Prostate gland (tissue), 2 donors: ENCODE measurements around the gene HSPB6.

ENCODE experiments used
- POLR2A ChIP-seq: fragments of 450-650 bp; IDR thresholded peaks from one replicate; pipeline ENCODE4 v1.6.1; 2016; ENCODE audit warnings: antibody characterized with exemption, mild to moderate bottlenecking
- POLR2AphosphoS5 ChIP-seq: sonication (generic); formaldehyde crosslinking; IDR thresholded peaks from one replicate; pipeline ENCODE4 v1.6.1; 2017; ENCODE audit warnings: antibody characterized with exemption
- TF ChIP-seq, protein P1 (sequence below), 4 experiments: fragments of 200-600 bp in 2 of 4; fragments of 450-650 bp in 2 of 4; sonication (generic) in 2 of 4; IDR thresholded peaks; 1 replicate in 3 of 4; 2 replicates in 1 of 4; pipeline ENCODE4 v1.5.1; 2016 to 2019; ENCODE audit warnings: antibody characterized with exemption in 4 of 4, mild to moderate bottlenecking in 2 of 4, moderate library complexity in 2 of 4

DNA sequence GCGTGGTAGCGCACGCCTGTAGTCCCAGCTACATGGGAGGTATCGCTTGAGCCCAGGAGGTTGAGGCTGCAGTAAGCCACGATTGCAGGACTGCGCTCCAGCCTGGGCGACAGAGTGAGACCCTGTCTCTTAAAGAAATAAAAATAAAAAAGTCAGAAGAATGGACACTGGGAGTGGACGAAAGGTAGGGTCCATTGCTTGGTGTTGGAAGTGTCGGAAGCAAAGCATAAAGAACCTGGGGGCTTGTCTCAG is 18.1 kb upstream of the HSPB6 start:
- TF ChIP-seq, protein P1, sequence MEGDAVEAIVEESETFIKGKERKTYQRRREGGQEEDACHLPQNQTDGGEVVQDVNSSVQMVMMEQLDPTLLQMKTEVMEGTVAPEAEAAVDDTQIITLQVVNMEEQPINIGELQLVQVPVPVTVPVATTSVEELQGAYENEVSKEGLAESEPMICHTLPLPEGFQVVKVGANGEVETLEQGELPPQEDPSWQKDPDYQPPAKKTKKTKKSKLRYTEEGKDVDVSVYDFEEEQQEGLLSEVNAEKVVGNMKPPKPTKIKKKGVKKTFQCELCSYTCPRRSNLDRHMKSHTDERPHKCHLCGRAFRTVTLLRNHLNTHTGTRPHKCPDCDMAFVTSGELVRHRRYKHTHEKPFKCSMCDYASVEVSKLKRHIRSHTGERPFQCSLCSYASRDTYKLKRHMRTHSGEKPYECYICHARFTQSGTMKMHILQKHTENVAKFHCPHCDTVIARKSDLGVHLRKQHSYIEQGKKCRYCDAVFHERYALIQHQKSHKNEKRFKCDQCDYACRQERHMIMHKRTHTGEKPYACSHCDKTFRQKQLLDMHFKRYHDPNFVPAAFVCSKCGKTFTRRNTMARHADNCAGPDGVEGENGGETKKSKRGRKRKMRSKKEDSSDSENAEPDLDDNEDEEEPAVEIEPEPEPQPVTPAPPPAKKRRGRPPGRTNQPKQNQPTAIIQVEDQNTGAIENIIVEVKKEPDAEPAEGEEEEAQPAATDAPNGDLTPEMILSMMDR (IDR thresholded peaks at IDR 0.05), result no peak
- TF ChIP-seq POLR2A, result no peak
- TF ChIP-seq POLR2AphosphoS5, result no peak
